HCT116 (cell line): ENCODE measurements around the gene KTN1. TPM values are rescaled to one million over a fixed set of nuclear protein-coding genes. Genes with fewer than 3 reads are reported as not detected.

Experiments
- ATAC-seq: fragments of 200-7000 bp; cut with Tn5 transposase; 2 replicates; pipeline ENCODE4 v1.9.1; 2020; ENCODE audit warnings: mild to moderate bottlenecking, moderate library complexity
- BruUV-seq: library from RNA; stranded (reverse); fragments of 400-500 nt; replicated peaks from 2 replicates; lab custom pipeline; 2021; lab: Mats Ljungman, UMichigan
- CTCF ChIA-PET: fragments of 300-600 bp; sonication (Branson Sonifier 250); formaldehyde crosslinking; loops from one replicate; lab custom pipeline; 2021; ENCODE audit warnings: antibody characterized with exemption; lab: Charles Lee
- POLR2A ChIA-PET: fragments of 300-600, 350-600 bp; sonication (Branson Sonifier 250); formaldehyde crosslinking; loops from one replicate; lab custom pipeline; 2021; ENCODE audit warnings: antibody characterized with exemption; lab: Charles Lee
- RAD21 ChIA-PET, 2 experiments: fragments of 300-600 bp; sonication (Branson Sonifier 250); formaldehyde crosslinking; loops; one replicate each; lab custom pipeline; 2023; ENCODE audit warnings: low total read pairs in 2 of 2; ENCODE audit not compliant: uncharacterized antibody in 2 of 2, unreplicated experiment in 2 of 2, low non-redundant PET in 1 of 2; lab: Charles Lee
- DNase-seq: peaks from one replicate; pipeline ENCODE4 v3.0.0-alpha.2; 2010; ENCODE audit warnings: low read depth, low spot score
- H2AFZ ChIP-seq: fragments of 200-600 bp; shearing (Covaris generic), sonication (generic); 2 replicates; pipeline ENCODE4 v1.6.1; 2017; ENCODE audit warnings: low read depth, mixed run types, mixed read lengths, antibody characterized with exemption, low read length; ENCODE audit not compliant: poor library complexity, severe bottlenecking
- H3K27ac ChIP-seq: 2 replicates; pipeline ENCODE4 v1.5.1; 2012; ENCODE audit warnings: low read depth, low read length
- H3K27me3 ChIP-seq: fragments of 200-600 bp; sonication (generic); 2 replicates; pipeline ENCODE4 v1.6.1; 2016; ENCODE audit warnings: mixed run types, low read length, mixed read lengths; ENCODE audit not compliant: insufficient read depth
- H3K36me3 ChIP-seq, 2 experiments: fragments of 200-500 bp in 1 of 2; fragments of 200-600 bp in 1 of 2; sonication (Bioruptor generic) in 1 of 2; sonication (generic) in 1 of 2; 2 replicates each; pipeline versions ENCODE4 v1.5.1 to v1.6.1; 2014 to 2016; ENCODE audit warnings: low read length in 2 of 2, inconsistent platforms in 1 of 2, mixed read lengths in 1 of 2, mixed run types in 1 of 2; ENCODE audit not compliant: insufficient read depth in 2 of 2, control insufficient read depth in 1 of 2
- H3K4me1 ChIP-seq, 2 experiments: fragments of 200-600 bp in 1 of 2; sonication (generic) in 1 of 2; 2 replicates each; pipeline versions ENCODE4 v1.5.1 to v1.6.1; 2012 to 2017; ENCODE audit warnings: low read length in 2 of 2, inconsistent platforms in 1 of 2, mild to moderate bottlenecking in 1 of 2, mixed read lengths in 1 of 2, mixed run types in 1 of 2, moderate library complexity in 1 of 2; ENCODE audit not compliant: insufficient read depth in 2 of 2, control insufficient read depth in 1 of 2
- H3K4me2 ChIP-seq: fragments of 200-600 bp; sonication (generic); 2 replicates; pipeline ENCODE4 v1.6.1; 2017; ENCODE audit warnings: mixed run types, low read length, mixed read lengths
- H3K4me3 ChIP-seq, 2 experiments: fragments of 200-600 bp in 1 of 2; sonication (generic) in 1 of 2; replicated peaks in 1 of 2; 2 replicates each; pipeline ENCODE4 v1.5.1; 2011 to 2016; ENCODE audit warnings: low read length in 2 of 2, control low read depth in 1 of 2, low read depth in 1 of 2, mild to moderate bottlenecking in 1 of 2, mixed read lengths in 1 of 2, mixed run types in 1 of 2
- H3K79me2 ChIP-seq: fragments of 200-600 bp; sonication (generic); 2 replicates; pipeline ENCODE4 v1.6.1; 2017; ENCODE audit warnings: mild to moderate bottlenecking, mixed run types, low read length, moderate library complexity, mixed read lengths; ENCODE audit not compliant: insufficient read depth
- H3K9ac ChIP-seq: fragments of 200-600 bp; sonication (generic); 2 replicates; pipeline ENCODE4 v1.6.1; 2016; ENCODE audit warnings: low read length, mixed read lengths
- H3K9me2 ChIP-seq: fragments of 200-600 bp; sonication (generic), shearing (Covaris generic); 2 replicates; pipeline ENCODE4 v1.6.1; 2017; ENCODE audit warnings: mixed run types, mild to moderate bottlenecking, moderate library complexity; ENCODE audit not compliant: insufficient read depth
- H3K9me3 ChIP-seq, 2 experiments: fragments of 200-500 bp in 1 of 2; fragments of 200-600 bp in 1 of 2; sonication (Bioruptor generic) in 1 of 2; sonication (generic) in 1 of 2; 2 replicates each; pipeline ENCODE4 v1.6.1; 2014 to 2017; ENCODE audit warnings: low read length in 2 of 2, mixed read lengths in 2 of 2, inconsistent platforms in 1 of 2, low read depth in 1 of 2, mild to moderate bottlenecking in 1 of 2, mixed run types in 1 of 2, moderate library complexity in 1 of 2; ENCODE audit not compliant: control insufficient read depth in 1 of 2, insufficient read depth in 1 of 2
- H4K20me1 ChIP-seq: fragments of 200-600 bp; sonication (generic), shearing (Covaris generic); 2 replicates; pipeline ENCODE4 v1.6.1; 2017; ENCODE audit warnings: mixed run types, mild to moderate bottlenecking, moderate library complexity; ENCODE audit not compliant: insufficient read depth
- CBX3 ChIP-seq: IDR thresholded peaks from 2 replicates; pipeline ENCODE4 v1.6.1; 2012; ENCODE audit warnings: low read depth
- CEBPB ChIP-seq: IDR thresholded peaks from 2 replicates; pipeline ENCODE4 v1.6.1; 2012; ENCODE audit warnings: low read depth
- EGR1 ChIP-seq: IDR thresholded peaks from 2 replicates; pipeline ENCODE4 v1.6.1; 2012; ENCODE audit warnings: low read depth
- EZH2phosphoT487 ChIP-seq: fragments of 200-600 bp; IDR thresholded peaks from 2 replicates; pipeline ENCODE4 v1.6.1; 2018; ENCODE audit warnings: antibody characterized with exemption, borderline replicate concordance
- JUND ChIP-seq: IDR thresholded peaks from 2 replicates; pipeline ENCODE4 v1.6.1; 2012
- POLR2A ChIP-seq: IDR thresholded peaks from 2 replicates; pipeline ENCODE4 v1.7.0; 2011; ENCODE audit warnings: borderline replicate concordance; ENCODE audit not compliant: insufficient read depth, insufficient read length; ENCODE audit errors: extremely low read depth
- POLR2AphosphoS5 ChIP-seq: IDR thresholded peaks from 2 replicates; pipeline ENCODE4 v1.6.1; 2011; ENCODE audit warnings: mild to moderate bottlenecking, low read depth, low read length, moderate library complexity
- RAD21 ChIP-seq: IDR thresholded peaks from 2 replicates; pipeline ENCODE4 v1.6.1; 2012; ENCODE audit warnings: low read depth, mild to moderate bottlenecking
- SIN3A ChIP-seq: IDR thresholded peaks from 2 replicates; pipeline ENCODE4 v1.6.1; 2012; ENCODE audit warnings: low read depth
- SP1 ChIP-seq: IDR thresholded peaks from 2 replicates; pipeline ENCODE4 v1.6.1; 2012; ENCODE audit warnings: low read depth
- SRF ChIP-seq: IDR thresholded peaks from 2 replicates; pipeline ENCODE4 v1.6.1; 2012; ENCODE audit warnings: low read depth
- ZFX ChIP-seq: fragments of 450-650 bp; IDR thresholded peaks from 2 replicates; pipeline ENCODE4 v1.6.1; 2017
- ZNF274 ChIP-seq: fragments of 200-500 bp; sonication (Bioruptor generic); IDR thresholded peaks from 2 replicates; pipeline ENCODE4 v1.6.1; 2014; ENCODE audit warnings: mild to moderate bottlenecking, low read depth, low read length, inconsistent platforms
- intact Hi-C: fragments of 100-400 bp; cut with micrococcal nuclease; formaldehyde crosslinking; loops from 2 replicates; pipeline ENCODE4 v1.10.0; 2022
- total RNA-seq: library from RNA; stranded (reverse); gene quantifications from one replicate; pipeline ENCODE4 v1.2.1, GENCODE V29; 2021; ENCODE audit not compliant: unreplicated experiment
- TF ChIP-seq, protein P1 (sequence below): IDR thresholded peaks from 2 replicates; pipeline ENCODE4 v1.6.1; 2012
- TF ChIP-seq, protein P2 (sequence below): IDR thresholded peaks from 2 replicates; pipeline ENCODE4 v1.6.1; 2012; ENCODE audit warnings: low read depth
- TF ChIP-seq, protein P3 (sequence below): IDR thresholded peaks from 2 replicates; pipeline ENCODE4 v1.6.1; 2012
- TF ChIP-seq, protein P4 (sequence below), 3 experiments: fragments of 200-600 bp in 1 of 3; sonication (generic) in 1 of 3; IDR thresholded peaks in 2 of 3; conservative IDR thresholded peaks in 1 of 3; 2 replicates each; pipeline ENCODE4 v1.5.1; 2012 to 2017; ENCODE audit warnings: low read depth in 2 of 3, low read length in 2 of 3, antibody characterized with exemption in 1 of 3, borderline replicate concordance in 1 of 3, control low read depth in 1 of 3, mild to moderate bottlenecking in 1 of 3, mixed read lengths in 1 of 3, mixed run types in 1 of 3, moderate library complexity in 1 of 3; ENCODE audit not compliant: insufficient read depth in 1 of 3

Gene KTN1
- total RNA-seq, 1 experiment from 2014 or later: 105 TPM

DNA sequence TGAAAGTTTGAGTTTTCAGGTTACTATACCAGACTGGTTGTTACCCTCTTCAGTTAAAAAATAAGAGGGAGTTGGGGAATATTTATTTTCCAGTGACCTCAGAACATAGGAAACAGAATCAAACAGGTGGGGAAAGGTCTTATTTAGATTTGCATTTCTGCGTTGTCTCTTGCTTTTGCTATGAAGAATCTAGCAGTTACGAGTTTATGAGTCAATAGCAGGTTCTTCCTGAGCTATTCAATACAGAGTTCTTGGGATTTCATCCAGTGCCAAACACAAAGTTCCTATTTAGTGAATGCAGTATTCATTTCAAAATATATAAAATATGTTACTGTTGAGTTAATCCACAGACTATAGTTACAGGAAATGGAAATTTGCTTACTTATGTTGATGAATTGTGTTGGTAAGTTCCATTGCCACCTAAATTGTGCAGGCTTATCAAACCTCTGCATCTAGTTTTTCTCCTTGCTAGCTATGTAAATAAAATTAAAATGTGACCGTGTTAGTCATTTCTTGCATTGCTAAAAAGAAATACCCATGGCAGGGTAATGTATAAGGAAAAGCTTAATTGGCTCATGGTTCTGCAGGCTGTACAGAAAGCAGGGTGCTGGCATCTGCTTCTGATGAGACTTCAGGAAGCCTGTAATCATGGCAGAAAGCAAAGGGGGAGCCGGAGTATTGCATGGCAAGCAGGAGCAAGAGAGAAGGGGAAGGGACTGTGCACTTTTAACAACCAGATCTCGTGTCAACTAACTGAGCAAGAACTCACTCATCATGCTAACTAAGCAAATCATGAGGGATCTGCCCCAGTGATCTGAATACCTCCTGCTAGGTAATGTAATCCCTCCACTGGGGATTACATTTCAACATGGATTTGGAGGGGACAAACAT, 110.2 kb downstream of the KTN1 start:
- intact Hi-C loops: no loop called here
- Histone ChIP-seq H3K4me2 (no peak overlapping the region), H3K27ac (no peak overlapping the region), H3K9ac (no peak overlapping the region), H3K4me1 (no peaks in the 10 kb centered on the region), H3K4me3 (no peak overlapping the region), H4K20me1 (no peaks in the 10 kb centered on the region), H3K79me2 (no peaks in the 10 kb centered on the region), H3K9me2 (no peaks in the 10 kb centered on the region), H2AFZ (no peak overlapping the region), H3K27me3 (no peaks in the 10 kb centered on the region), H3K9me3 (no peaks in the 10 kb centered on the region), H3K36me3 (peaks cover 2 to 6% of the 10 kb centered on the region in 2 experiments; a peak in 1 of 4 replicates)
- BruUV-seq: no TSS peak
- ChIA-PET RAD21 (no interaction called here), CTCF (no interaction called here), POLR2A (no interaction called here)
- TF ChIP-seq CEBPB: no peak
- TF ChIP-seq, protein P1, sequence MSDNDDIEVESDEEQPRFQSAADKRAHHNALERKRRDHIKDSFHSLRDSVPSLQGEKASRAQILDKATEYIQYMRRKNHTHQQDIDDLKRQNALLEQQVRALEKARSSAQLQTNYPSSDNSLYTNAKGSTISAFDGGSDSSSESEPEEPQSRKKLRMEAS: no peak
- TF ChIP-seq POLR2A: no peak
- no peak for TF ChIP-seq RAD21
- no peak for TF ChIP-seq SRF
- no peak for TF ChIP-seq JUND
- TF ChIP-seq, protein P2, sequence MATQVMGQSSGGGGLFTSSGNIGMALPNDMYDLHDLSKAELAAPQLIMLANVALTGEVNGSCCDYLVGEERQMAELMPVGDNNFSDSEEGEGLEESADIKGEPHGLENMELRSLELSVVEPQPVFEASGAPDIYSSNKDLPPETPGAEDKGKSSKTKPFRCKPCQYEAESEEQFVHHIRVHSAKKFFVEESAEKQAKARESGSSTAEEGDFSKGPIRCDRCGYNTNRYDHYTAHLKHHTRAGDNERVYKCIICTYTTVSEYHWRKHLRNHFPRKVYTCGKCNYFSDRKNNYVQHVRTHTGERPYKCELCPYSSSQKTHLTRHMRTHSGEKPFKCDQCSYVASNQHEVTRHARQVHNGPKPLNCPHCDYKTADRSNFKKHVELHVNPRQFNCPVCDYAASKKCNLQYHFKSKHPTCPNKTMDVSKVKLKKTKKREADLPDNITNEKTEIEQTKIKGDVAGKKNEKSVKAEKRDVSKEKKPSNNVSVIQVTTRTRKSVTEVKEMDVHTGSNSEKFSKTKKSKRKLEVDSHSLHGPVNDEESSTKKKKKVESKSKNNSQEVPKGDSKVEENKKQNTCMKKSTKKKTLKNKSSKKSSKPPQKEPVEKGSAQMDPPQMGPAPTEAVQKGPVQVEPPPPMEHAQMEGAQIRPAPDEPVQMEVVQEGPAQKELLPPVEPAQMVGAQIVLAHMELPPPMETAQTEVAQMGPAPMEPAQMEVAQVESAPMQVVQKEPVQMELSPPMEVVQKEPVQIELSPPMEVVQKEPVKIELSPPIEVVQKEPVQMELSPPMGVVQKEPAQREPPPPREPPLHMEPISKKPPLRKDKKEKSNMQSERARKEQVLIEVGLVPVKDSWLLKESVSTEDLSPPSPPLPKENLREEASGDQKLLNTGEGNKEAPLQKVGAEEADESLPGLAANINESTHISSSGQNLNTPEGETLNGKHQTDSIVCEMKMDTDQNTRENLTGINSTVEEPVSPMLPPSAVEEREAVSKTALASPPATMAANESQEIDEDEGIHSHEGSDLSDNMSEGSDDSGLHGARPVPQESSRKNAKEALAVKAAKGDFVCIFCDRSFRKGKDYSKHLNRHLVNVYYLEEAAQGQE: no peak
- TF ChIP-seq EZH2phosphoT487: no peak
- TF ChIP-seq SP1: no peak
- TF ChIP-seq CBX3: no peak
- TF ChIP-seq ZNF274: no peak
- TF ChIP-seq, protein P3, sequence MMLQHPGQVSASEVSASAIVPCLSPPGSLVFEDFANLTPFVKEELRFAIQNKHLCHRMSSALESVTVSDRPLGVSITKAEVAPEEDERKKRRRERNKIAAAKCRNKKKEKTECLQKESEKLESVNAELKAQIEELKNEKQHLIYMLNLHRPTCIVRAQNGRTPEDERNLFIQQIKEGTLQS: no peak
- TF ChIP-seq SIN3A: no peak
- TF ChIP-seq, protein P4, sequence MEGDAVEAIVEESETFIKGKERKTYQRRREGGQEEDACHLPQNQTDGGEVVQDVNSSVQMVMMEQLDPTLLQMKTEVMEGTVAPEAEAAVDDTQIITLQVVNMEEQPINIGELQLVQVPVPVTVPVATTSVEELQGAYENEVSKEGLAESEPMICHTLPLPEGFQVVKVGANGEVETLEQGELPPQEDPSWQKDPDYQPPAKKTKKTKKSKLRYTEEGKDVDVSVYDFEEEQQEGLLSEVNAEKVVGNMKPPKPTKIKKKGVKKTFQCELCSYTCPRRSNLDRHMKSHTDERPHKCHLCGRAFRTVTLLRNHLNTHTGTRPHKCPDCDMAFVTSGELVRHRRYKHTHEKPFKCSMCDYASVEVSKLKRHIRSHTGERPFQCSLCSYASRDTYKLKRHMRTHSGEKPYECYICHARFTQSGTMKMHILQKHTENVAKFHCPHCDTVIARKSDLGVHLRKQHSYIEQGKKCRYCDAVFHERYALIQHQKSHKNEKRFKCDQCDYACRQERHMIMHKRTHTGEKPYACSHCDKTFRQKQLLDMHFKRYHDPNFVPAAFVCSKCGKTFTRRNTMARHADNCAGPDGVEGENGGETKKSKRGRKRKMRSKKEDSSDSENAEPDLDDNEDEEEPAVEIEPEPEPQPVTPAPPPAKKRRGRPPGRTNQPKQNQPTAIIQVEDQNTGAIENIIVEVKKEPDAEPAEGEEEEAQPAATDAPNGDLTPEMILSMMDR (IDR thresholded peaks at IDR 0.05 in 2 of 3, conservative IDR thresholded peaks at IDR 0.05 in 1 of 3; ENCODE audit: borderline replicate concordance in 1 of 3, insufficient read depth in 1 of 3, low read depth in 2 of 3, low read length in 2 of 3): no peak
- TF ChIP-seq ZFX: no peak
- no peak for TF ChIP-seq POLR2AphosphoS5
- no peak for TF ChIP-seq EGR1
- DNase-seq: no peak
- no peak for ATAC-seq
